GM21515 (cell line): Measurements from ENCODE around the gene SSBP2.
A peak's percentile ranks its signal among the peaks of the same experiment; 100 is the strongest.
"Not testable (repeated sequence)": the region's sequence is repeated elsewhere in the genome, so short reads cannot be mapped to it uniquely, and the experiment has no call there.

Experiments
- ATAC-seq: cut with Tn5 transposase; IDR thresholded peaks from one replicate; pipeline ENCODE4 v1.9.1; 2021; ENCODE audit not compliant: unreplicated experiment

Gene SSBP2

DNA sequence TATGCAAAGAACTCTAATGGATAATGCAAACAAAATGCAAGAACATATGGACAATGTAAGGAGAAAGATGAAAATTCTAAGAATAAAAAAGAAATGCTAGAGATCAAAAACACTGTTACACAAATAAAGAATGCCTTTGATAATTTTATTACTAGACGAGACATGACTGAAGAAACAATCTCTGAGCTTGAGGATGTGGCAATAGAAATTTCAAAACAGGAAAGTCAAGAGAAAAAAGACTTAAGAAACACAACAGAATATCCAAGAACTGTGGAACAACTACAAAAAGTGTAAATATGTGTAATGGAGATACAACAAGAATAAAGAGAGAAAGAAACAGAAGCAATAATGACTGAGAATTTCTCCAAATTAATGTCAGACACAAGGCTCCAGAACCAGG, 216.5 kb downstream of the SSBP2 start:
- ATAC-seq: no peak

DNA sequence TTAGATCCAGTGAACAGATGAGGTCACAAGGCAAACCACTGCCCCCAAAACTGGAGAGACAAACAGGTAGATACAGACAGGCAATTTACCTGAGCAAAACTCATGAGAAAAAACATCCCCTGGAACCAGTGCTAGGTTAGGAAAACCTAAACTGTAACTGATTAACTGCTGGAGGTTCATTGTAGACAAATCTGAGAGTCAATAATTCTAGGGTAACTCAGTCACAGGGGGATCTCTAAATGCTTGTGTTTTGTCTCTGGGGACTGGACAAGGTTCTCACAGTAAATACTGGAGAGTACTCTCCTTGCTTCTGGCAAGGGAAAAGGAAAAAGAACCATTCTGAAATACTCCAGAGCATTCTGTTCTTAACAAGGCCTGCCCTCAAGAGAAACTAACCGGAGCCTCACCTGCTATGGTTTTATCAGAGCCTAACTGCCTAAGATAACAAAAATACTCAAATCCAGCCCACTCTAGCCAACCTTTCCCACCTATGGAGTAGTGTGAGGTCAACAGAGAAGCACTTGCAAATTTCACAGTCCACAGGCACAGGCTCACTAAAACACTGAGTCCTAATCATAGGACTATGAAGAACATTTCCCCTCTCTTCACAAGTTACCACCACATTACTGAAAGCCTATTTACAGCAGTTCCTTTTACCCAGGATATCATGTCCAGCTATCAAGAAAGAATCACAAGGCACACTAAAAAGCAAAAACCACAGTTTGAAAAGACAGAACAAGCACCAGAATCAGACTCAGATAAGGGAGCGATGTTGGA, 217.1 kb downstream of the SSBP2 start:
- no peak for ATAC-seq

DNA sequence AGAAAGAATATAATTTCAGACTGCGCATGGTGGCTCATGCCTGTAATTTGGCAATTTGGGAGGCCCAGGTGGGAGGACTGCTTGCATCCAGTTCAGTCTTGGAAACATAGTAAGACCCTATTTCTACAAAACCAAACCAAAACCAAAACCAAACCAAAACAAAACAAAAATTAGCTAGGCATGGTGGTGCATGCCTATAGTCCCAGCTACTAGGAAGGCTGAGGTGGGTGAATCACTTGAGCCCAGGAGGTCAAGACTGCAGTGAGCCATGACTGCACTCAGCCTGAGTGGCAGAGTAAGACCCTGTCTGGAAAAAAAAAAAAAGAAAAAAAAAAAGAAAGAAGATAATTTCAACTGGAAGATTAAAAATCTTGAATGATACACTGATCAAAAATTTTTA, 220.0 kb downstream of the SSBP2 start:
- ATAC-seq: no peak

DNA sequence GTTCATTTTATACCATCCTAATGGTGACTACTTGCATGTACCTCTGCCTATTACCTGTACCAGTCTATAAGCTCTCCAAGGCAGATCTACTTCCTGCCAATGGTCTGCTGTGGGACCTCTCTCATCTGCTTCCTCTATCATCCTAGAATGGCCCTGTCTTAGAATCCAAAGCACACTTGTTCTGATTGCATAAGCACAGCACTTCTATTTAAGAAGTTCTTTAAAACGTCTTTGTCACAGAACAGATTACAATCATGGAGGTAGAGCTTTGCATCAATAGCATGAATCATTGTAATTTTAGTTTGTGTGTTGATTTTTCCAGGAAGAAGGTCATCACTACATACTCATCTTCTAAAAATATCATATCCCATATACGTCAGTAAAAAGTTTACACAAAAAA, 225.2 kb downstream of the SSBP2 start:
- no peak for ATAC-seq

DNA sequence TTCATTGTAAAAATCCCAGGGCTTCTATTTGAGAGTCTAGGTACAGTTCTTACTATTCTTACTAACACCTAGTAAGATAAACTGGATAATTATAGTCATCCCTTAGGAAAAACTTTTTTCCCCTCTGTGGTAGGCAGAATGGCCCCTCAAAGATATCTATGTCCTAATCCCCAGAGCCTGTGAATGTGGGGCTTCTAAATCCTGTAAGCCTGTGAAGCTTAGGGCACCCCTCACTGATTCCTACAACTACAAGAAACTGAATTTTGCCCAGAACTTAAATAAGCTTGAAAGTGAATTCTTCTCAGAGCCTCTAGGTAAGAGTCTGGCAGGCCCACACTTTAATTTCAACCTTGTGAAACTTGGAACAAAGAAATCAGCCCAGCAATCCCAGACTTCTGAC, 226.9 kb downstream of the SSBP2 start:
- no peak for ATAC-seq

DNA sequence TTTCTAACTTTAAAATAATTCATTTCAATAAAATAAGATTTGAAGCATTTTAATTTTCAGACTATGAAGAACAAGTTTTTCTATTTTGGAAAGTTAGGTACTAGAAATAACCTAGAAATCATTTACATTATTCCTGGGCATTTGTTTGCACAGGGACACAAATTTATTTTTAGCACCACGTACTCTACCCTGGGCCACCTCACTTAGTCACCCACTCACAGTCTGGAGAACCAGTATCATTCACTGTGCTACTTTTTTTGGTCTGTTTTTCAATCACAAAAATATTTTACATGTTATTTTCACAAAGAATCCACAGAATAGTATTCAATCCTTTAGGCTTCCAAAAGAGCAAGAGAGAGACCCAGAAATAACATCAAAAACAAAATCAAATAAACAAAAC, 228.3 kb downstream of the SSBP2 start:
- no peak for ATAC-seq

DNA sequence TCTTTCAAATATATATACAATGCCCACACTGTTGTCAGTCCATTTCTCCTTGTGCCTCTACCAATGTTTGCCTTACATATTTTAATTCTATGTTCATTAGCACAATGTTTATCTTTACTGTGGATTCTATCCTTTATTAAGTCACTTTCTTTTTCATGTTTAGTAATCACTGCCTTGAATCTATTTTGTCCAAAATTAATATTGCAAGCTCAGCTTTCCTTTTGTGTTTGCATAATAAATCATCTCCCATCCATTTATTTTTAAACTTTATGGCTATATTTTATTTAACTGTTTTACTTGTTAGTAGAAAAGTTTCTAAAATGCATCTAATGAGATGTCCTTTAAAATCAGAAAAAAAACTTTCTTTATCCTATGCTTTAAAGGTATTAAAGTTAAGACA, 230.1 kb downstream of the SSBP2 start:
- no peak for ATAC-seq

DNA sequence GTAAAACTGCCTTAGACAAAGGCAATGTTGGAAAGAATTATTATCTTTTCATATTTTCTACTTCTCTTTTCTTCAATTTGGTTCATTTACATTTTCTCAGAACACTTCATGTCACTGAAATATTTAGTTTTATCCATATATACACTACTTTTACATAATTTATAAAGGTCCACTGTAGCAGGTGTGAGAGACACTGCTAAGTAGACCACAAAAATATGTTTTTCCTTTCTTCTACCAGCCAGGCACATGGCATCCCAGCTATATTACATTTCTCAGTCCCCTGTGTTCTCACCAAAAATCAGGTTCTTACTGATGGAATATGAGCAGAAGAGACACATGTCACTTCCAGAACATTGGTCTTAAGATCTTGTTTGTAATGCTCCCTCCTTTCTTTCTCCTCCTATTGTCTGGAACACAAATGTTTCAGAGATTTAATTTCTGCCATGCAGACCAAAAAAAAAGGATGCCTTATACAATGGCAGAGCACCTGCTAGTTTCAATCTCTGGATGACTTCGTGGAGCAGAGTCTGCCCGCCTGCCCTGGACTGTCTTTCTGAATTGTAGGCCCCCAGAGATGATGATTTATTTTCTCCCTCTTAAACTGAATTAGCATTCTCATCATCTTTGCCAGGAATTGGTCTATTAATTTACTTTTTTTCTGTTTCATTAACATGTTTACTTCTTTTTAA, 231.5 kb downstream of the SSBP2 start:
- no peak for ATAC-seq

DNA sequence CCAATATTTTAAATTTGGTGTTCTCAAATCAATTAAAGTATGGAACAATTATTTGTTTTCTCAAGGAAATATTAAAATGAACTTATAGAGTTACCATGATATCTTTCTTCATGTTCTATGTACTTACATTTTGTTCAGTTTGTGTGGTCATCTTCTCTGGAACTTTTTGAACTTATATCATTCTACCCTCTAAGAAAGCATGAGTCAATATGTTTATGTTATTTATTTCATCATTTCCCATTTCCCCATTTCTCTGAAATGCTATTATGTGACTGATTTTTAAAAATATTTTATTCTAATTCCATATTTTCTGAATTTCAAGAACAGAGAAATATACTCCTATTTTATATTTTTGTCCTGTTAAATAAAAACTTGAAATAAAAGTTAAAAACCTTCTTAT, 233.4 kb downstream of the SSBP2 start:
- no peak for ATAC-seq

DNA sequence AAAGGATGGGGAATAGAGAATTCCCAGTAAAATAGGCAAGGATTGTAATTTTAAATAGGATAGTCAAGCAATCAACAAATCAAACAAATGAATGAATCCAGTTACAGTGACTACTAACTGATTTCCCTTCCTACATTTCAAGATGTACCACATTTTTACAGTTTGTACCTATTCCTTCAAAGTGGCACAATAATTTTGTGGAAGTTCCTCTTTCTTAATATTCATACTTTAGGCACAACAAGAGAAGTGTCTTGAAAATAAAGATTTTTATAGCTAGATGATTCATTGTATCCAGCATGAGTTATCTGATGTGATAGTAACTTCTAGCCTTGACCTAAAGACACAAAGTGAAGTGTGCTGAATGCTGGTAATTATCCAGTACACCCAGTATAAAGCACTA, 234.8 kb downstream of the SSBP2 start:
- no peak for ATAC-seq

DNA sequence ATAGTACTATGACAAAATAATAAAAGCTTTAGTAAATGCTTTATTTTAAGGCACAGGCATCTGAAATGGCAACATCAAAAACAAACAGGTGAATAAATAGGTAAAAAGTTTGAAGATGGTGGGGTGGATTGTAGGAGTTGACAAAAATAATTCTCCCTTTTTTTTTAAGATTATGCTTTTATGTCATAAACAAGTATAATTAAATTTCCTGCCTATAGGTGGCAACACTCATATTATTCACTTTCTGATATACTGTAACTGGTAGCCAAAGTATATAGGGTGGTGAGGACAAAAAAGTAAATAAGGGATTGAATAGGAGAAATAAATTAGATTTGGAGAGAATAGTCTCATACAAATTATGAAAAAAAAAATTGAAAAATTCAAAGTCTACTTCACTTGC, 236.9 kb downstream of the SSBP2 start:
- no peak for ATAC-seq

DNA sequence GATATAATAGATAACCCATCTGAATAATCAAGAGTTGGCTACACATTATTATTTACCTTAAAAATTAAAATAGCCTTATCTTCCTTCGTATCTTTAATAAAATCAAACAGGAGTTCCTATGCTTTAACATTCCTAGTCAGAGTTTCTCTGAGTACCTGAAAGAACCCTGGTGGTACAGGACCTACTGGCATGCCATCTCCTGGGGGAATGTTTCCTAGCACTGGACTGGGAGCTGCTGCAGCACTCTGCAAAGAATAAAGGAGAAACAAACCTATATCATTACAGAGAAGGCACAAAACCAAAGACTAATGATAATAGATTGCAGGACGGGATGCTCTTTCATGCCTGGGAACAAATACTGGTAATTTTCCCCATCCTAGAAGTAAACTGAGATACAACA, 237.4 kb downstream of the SSBP2 start:
- no peak for ATAC-seq

DNA sequence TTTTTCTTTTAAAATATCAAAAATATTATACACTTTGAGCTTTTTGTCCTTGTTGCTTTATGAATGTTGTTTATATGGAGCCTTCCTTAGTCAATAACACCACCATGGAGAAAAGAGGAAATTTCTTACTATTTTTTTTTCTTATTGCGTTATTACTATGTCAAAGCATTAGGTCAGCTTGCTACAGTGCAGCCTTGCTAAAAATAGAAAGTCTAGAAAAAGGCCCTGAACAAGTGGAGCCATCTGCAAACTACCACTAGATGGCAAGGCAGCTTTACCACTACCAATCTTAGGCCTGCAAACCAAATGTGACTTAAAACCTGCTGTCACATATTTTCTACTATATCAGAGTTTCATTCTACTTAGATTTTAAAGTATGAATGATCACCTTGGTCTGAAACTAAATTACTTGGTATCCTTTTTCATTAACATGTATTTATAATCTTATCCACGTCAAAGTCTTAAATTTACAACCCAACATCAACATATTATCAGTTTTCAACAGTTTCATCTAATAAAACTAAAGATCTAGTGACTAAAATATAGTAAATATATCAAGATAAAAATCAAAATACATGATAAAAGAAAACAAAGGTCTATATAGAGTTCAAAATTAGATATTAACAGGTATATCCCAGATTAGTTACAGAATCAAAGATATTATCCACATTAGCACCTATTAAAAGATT, 243.9 kb downstream of the SSBP2 start:
- ATAC-seq: peak; percentile 99

DNA sequence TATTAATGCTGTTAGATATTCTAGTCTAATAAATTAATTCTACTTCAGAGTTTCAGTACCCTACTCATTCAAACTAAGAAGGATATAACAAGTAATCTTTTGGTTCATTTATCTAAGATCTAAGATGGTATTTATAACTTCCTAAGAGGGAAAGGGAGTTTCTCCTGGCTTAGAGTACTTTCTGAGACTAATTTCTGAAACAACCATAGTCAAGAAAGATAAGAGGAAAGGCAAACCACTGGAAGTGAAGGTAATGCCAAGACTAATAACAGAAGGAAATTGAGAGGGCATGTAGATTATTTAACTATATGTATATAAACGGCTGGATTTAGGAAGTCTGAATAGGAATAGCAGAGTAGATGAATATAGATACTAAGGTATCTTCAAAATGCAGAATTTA, 244.5 kb downstream of the SSBP2 start:
- no peak for ATAC-seq

DNA sequence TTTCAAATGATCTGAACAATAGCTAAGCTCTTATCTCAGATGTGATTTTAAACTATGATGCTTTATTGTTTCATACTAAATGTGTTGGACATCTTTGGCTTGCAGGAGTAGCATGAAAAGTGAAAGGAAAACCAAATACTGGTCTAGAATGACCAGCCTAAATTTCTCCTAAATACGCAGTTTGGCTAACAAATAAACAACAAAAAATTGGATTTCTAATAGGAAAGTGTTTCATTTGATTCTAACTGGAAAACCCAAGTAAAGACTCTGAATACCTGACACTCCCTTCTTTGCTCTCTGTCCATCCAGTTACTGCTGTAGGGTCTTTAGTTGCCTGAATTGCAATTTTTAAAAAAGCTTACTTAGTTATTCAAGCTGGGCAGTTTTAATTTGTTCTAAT, 245.2 kb downstream of the SSBP2 start:
- no peak for ATAC-seq

DNA sequence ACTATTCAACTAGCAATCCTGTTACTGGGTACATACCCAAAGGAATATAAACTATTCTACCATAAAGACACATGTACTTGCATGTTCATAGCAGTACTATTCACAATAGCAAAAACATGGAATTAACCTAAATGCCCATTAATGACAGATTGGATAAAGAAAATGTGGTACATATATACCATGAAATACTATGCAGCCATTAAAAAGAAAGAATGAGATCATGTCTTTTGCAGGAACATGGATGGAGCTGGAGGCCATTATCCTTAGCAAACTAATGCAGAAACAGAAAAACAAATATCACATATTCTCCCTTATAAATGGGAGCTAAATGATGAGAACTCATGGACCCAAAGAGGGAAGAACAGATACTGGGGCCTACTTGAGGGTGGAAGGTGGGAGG, 247.3 kb downstream of the SSBP2 start:
- ATAC-seq: not testable (repeated sequence)

DNA sequence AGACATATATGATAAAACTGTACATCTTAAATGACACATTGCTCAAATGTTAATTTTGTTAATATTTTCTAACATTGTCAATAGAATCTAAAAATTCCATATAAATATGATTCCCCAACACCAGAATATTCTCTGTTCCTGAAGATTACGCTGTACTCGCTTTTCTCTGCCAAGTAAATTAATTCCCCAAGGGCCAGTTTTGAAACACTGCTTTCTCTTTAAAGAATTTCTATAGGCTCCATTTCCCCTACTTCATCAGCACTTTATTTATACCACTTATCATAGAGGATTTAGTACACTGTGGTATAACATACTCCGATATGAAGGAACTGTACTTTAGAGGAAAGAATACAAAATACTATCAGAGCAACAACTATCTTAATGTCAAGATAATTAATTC, 255.6 kb downstream of the SSBP2 start:
- no peak for ATAC-seq

DNA sequence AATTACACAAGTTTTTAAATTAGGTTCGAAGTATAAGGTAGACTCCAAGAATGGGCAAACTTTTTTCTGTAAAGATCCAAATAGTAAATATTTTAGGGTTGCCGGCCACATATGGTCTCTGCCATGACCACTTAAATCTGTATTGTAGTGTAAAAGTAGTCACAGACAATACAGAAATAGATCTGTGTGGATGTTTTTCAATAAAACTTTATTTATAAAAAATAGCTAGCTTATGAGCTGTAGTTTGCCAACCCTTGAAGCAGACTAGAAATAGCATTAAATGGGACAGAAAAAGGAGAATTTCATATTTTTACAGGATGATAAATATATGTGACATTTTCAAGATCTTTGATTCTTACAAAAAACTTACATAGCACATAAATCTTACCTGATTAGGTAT, 262.0 kb downstream of the SSBP2 start:
- no peak for ATAC-seq

DNA sequence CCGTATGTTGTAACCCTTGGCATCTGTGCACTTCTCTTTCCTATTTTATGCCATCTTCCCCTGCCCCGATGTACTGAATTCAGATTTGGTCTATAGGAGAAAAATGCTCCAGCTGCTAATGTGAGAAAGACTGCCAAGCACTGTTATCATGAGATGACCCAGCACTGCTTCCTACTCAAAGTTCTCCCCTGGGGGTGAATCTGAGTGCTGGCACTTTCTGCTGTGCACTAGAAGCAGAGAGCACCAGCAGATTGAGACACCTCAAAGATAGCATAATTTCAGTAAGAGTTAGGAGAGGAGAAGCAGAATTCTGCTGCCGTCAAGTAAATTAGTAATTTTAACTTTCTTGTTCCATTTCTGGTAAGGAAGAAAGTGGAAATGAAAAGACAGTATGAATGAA, 264.2 kb downstream of the SSBP2 start:
- ATAC-seq: no peak

DNA sequence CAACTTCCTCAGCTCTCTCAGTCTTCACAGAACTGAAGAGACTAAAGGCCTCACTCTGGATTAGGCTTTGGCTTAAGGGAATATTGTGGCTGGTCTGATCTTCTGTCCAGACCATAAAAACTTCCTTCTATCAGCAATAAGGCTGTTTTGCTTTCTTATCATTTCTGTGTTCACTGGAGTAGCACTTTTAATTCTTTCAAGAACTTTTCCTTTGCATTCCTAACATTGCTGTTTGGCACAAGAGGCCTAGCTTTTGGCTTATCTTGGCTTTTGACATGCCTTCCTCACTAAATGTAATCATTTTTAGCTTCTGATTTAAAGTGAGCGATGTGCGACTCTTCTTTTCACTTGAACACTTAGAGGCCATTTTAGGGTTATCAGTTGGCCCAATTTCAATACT, 268.3 kb downstream of the SSBP2 start:
- no peak for ATAC-seq

DNA sequence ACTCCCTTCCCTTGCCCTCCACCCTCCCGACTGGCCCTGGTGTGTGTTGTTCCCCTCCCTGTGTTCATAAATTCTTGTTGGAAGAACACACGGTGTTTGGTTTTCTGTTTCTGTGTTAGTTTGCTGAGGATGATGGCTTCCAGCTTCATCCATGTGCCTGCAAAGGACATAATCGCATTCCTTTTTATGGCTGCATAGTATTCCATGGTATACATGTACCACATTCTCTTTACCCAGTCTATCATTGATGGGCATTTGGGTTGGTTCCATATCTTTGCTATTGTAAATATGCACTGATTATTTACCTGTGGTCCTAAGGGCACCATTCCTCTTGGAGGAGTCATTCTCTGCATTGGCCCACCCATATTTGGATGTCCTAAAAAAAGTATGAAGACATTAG, 277.5 kb downstream of the SSBP2 start:
- not testable (repeated sequence) for ATAC-seq

DNA sequence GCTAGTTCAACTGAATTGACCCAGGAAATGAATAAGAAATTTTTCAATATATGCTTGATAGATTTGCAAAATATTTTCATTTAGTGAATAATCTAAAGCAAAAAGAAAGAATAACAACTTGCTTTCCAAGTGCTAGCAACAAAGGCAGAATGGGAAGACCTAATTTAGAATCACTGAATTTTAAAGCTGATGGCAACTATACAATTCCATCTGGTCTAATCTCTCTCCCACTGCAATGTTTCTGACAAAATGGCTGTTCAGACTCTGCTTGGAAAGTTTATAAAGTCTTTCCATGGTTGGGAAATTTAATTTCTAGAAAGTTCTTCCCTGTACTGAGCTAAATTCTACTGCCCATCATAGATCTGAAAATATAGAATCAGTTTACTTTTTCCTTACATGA, 281.2 kb downstream of the SSBP2 start:
- ATAC-seq: no peak
